ENCODE data around the gene HIGD1A. TPM values are rescaled to one million over a fixed set of nuclear protein-coding genes. Genes with fewer than 3 reads are reported as not detected.

The HIGD1A gene
- total RNA-seq, 1 donor from 2014 or later = 91.6 TPM

GRCh38 chr3:42801048-42801620, 3.2 kb downstream of the HIGD1A start:
- Mint-ChIP-seq H3K27ac (no peak overlapping the region), H3K4me3 (no peak overlapping the region), H3K4me1 (peaks cover 30% of the 10 kb centered on the region), H3K9me3 (no peaks in the 10 kb centered on the region), H3K27me3 (peaks cover 10% of the 10 kb centered on the region), H3K36me3 (ENCODE audit: low read depth) (peaks cover 25% of the 10 kb centered on the region)
- no peak for DNase-seq
- intact Hi-C loops (cut with micrococcal nuclease) = loop anchor here (10.0 kb wide), 2 partner anchors 484 to 1534 kb away; partner anchors contain the start of genes SNRK and TCAIM

- H3K9me3 Mint-ChIP-seq = no peaks in the 10 kb centered on the region
- intact Hi-C loops (cut with micrococcal nuclease) = loop anchor here (10.0 kb wide), 2 partner anchors 485 to 1535 kb away; partner anchors contain the start of genes SNRK and TCAIM
- H3K27ac Mint-ChIP-seq = peak overlapping the region; percentile 69
- peaks cover 27% of the 10 kb centered on the region for H3K36me3 Mint-ChIP-seq (ENCODE audit: low read depth)
- DNase-seq = no peak
- H3K27me3 Mint-ChIP-seq = peaks cover under 1% of the 10 kb centered on the region
- H3K4me1 Mint-ChIP-seq = peaks cover 29% of the 10 kb centered on the region
- no peak overlapping the region for H3K4me3 Mint-ChIP-seq
These were observed 4.0 kb downstream of the HIGD1A start for GRCh38 chr3:42800251-42800650.

GRCh38 chr3:42799376-42799775, 4.9 kb downstream of the HIGD1A start:
- Mint-ChIP-seq H3K4me3 (no peak overlapping the region), H3K36me3 (ENCODE audit: low read depth) (peaks cover 27% of the 10 kb centered on the region), H3K27ac (no peak overlapping the region), H3K27me3 (no peaks in the 10 kb centered on the region), H3K9me3 (no peaks in the 10 kb centered on the region), H3K4me1 (peaks cover 25% of the 10 kb centered on the region)
- DNase-seq = no peak
- intact Hi-C loops (cut with micrococcal nuclease) = no loop called here

- no peaks in the 10 kb centered on the region for H3K27me3 Mint-ChIP-seq
- no peak overlapping the region for H3K4me3 Mint-ChIP-seq
- H3K4me1 Mint-ChIP-seq = peaks cover 17% of the 10 kb centered on the region
- H3K9me3 Mint-ChIP-seq = no peaks in the 10 kb centered on the region
- DNase-seq = no peak
- no peak overlapping the region for H3K27ac Mint-ChIP-seq
- intact Hi-C loops (cut with micrococcal nuclease) = no loop called here
- H3K36me3 Mint-ChIP-seq (ENCODE audit: low read depth) = peaks cover 25% of the 10 kb centered on the region
These were observed 7.9 kb downstream of the HIGD1A start for GRCh38 chr3:42796332-42796885.

GRCh38 chr3:42795621-42796181, 8.6 kb downstream of the HIGD1A start:
- H3K4me3 Mint-ChIP-seq = no peak overlapping the region
- no peak overlapping the region for H3K27ac Mint-ChIP-seq
- intact Hi-C loops (cut with micrococcal nuclease) = no loop called here
- peaks cover 26% of the 10 kb centered on the region for H3K36me3 Mint-ChIP-seq (ENCODE audit: low read depth)
- H3K9me3 Mint-ChIP-seq = no peaks in the 10 kb centered on the region
- peaks cover 16% of the 10 kb centered on the region for H3K4me1 Mint-ChIP-seq
- no peak for DNase-seq
- H3K27me3 Mint-ChIP-seq = no peaks in the 10 kb centered on the region

- DNase-seq = no peak
- Mint-ChIP-seq H3K4me1 (peaks cover 11% of the 10 kb centered on the region), H3K27ac (no peak overlapping the region), H3K4me3 (no peak overlapping the region), H3K36me3 (ENCODE audit: low read depth) (peaks cover 27% of the 10 kb centered on the region), H3K27me3 (no peaks in the 10 kb centered on the region), H3K9me3 (no peaks in the 10 kb centered on the region)
- intact Hi-C loops (cut with micrococcal nuclease) = no loop called here
These were observed 13.5 kb downstream of the HIGD1A start for GRCh38 chr3:42790714-42791229.

- Mint-ChIP-seq H3K36me3 (ENCODE audit: low read depth) (peaks cover 24% of the 10 kb centered on the region), H3K27ac (no peak overlapping the region), H3K4me3 (no peak overlapping the region), H3K9me3 (no peaks in the 10 kb centered on the region), H3K27me3 (no peaks in the 10 kb centered on the region), H3K4me1 (peaks cover 10% of the 10 kb centered on the region)
- no peak for DNase-seq
- intact Hi-C loops (cut with micrococcal nuclease) = no loop called here
These were observed 17.7 kb downstream of the HIGD1A start for GRCh38 chr3:42786631-42787030.

GRCh38 chr3:42786212-42786611, 18.1 kb downstream of the HIGD1A start:
- peaks cover 10% of the 10 kb centered on the region for H3K4me1 Mint-ChIP-seq
- no peak for DNase-seq
- no peaks in the 10 kb centered on the region for H3K27me3 Mint-ChIP-seq
- no peak overlapping the region for H3K4me3 Mint-ChIP-seq
- H3K36me3 Mint-ChIP-seq (ENCODE audit: low read depth) = peaks cover 24% of the 10 kb centered on the region
- H3K9me3 Mint-ChIP-seq = no peaks in the 10 kb centered on the region
- H3K27ac Mint-ChIP-seq = no peak overlapping the region
- intact Hi-C loops (cut with micrococcal nuclease) = no loop called here

GRCh38 chr3:42780892-42781700, 23.2 kb downstream of the HIGD1A start:
- Mint-ChIP-seq H3K4me1 (peaks cover 2% of the 10 kb centered on the region), H3K9me3 (no peaks in the 10 kb centered on the region), H3K27ac (no peak overlapping the region), H3K27me3 (no peaks in the 10 kb centered on the region), H3K4me3 (no peak overlapping the region), H3K36me3 (ENCODE audit: low read depth) (peaks cover 12% of the 10 kb centered on the region)
- peak; percentile 84 for DNase-seq
- intact Hi-C loops (cut with micrococcal nuclease) = loop anchor here (1.0 to 2.0 kb wide), 4 partner anchors 24 to 100 kb away; partner anchors contain the start of gene HIGD1A

GRCh38 chr3:42780398-42780797, 23.9 kb downstream of the HIGD1A start:
- H3K9me3 Mint-ChIP-seq = no peaks in the 10 kb centered on the region
- no peak overlapping the region for H3K4me3 Mint-ChIP-seq
- H3K27ac Mint-ChIP-seq = no peak overlapping the region
- intact Hi-C loops (cut with micrococcal nuclease) = loop anchor here (1.0 to 2.0 kb wide), 4 partner anchors 24 to 101 kb away; partner anchors contain the start of gene HIGD1A
- peaks cover 2% of the 10 kb centered on the region for H3K4me1 Mint-ChIP-seq
- H3K27me3 Mint-ChIP-seq = no peaks in the 10 kb centered on the region
- no peak for DNase-seq
- H3K36me3 Mint-ChIP-seq (ENCODE audit: low read depth) = peaks cover 7% of the 10 kb centered on the region

- Mint-ChIP-seq H3K4me1 (peaks cover 4% of the 10 kb centered on the region), H3K27ac (no peak overlapping the region), H3K4me3 (no peak overlapping the region)
These were observed 25.6 kb downstream of the HIGD1A start for GRCh38 chr3:42778644-42779043.

GRCh38 chr3:42773409-42773751, 30.9 kb downstream of the HIGD1A start:
- H3K36me3 Mint-ChIP-seq (ENCODE audit: low read depth) = no peaks in the 10 kb centered on the region
- peak overlapping the region; percentile 66 for H3K27ac Mint-ChIP-seq
- H3K4me1 Mint-ChIP-seq = peaks cover 11% of the 10 kb centered on the region
- intact Hi-C loops (cut with micrococcal nuclease) = loop anchor here (1.0 kb wide), 1 partner anchor 31 kb away; the partner anchor contains the start of gene HIGD1A
- DNase-seq = no peak
- H3K4me3 Mint-ChIP-seq = peak overlapping the region; percentile 90
- no peaks in the 10 kb centered on the region for H3K9me3 Mint-ChIP-seq
- H3K27me3 Mint-ChIP-seq = peaks cover 12% of the 10 kb centered on the region

More at GRCh38 chr3:42778644-42779043, 25.6 kb downstream of the HIGD1A start:
- no peaks in the 10 kb centered on the region for H3K9me3 Mint-ChIP-seq
- no peak for DNase-seq
- peaks cover 6% of the 10 kb centered on the region for H3K36me3 Mint-ChIP-seq (ENCODE audit: low read depth)
- intact Hi-C loops (cut with micrococcal nuclease) = no loop called here
- no peaks in the 10 kb centered on the region for H3K27me3 Mint-ChIP-seq

GRCh38 chr3:42772670-42773408, 31.5 kb downstream of the HIGD1A start, which contains the start of gene CCDC13:
TSS of gene CCDC13 (minus strand) at chr3:42773253. CDS start at chr3:42758345, 14,908 bp downstream.
- H3K36me3 Mint-ChIP-seq (ENCODE audit: low read depth) = no peaks in the 10 kb centered on the region
- H3K4me1 Mint-ChIP-seq = peaks cover 11% of the 10 kb centered on the region
- intact Hi-C loops (cut with micrococcal nuclease) = loop anchor here (1.0 kb wide), 1 partner anchor 31 kb away; the partner anchor contains the start of gene HIGD1A
- H3K27ac Mint-ChIP-seq = peak within 1 kb of the TSS; percentile 66
- H3K4me3 Mint-ChIP-seq = peak within 1 kb of the TSS; percentile 90
- peak; percentile 97 for DNase-seq
- no peaks in the 10 kb centered on the region for H3K9me3 Mint-ChIP-seq
- H3K27me3 Mint-ChIP-seq = peaks cover 14% of the 10 kb centered on the region
